Coronary artery (tissue), 2 donors: Measurements from ENCODE around the gene FAM216A.
"Not testable (repeated sequence)": the region's sequence is repeated elsewhere in the genome, so short reads cannot be mapped to it uniquely, and the experiment has no call there.

ENCODE experiments used
- DNase-seq: peaks from one replicate; pipeline ENCODE4 v3.0.0-alpha.2; 2017; ENCODE audit warnings: low spot score
- H3K27ac ChIP-seq, 2 donors: fragments of 200-600 bp; sonication (generic); one replicate each; pipeline ENCODE4 v1.5.1; 2016 to 2019
- H3K4me3 ChIP-seq: fragments of 200-600 bp; sonication (generic); 2 replicates; pipeline ENCODE4 v1.5.1; 2016; ENCODE audit warnings: mild to moderate bottlenecking, moderate library complexity
- CTCF ChIP-seq: fragments of 200-600 bp; sonication (generic); IDR thresholded peaks from one replicate; pipeline ENCODE4 v1.5.1; 2019; ENCODE audit warnings: antibody characterized with exemption

Gene FAM216A

GRCh38 chr12:110468214-110469048 is at the start of gene FAM216A, which contains the start of gene GPN3:
TSS of gene FAM216A (plus strand) at chr12:110468845. CDS start at chr12:110468876, 31 bp downstream.
TSS of gene GPN3 (minus strand) at chr12:110468257. CDS start at chr12:110468203, 54 bp downstream.
- no peak for TF ChIP-seq CTCF
- Histone ChIP-seq H3K4me3 (peak within 1 kb of the TSS; percentile 82), H3K27ac (peak within 1 kb of the TSS; percentile 95 to 97)
- DNase-seq = peak; percentile 97

- not testable (repeated sequence) for H3K4me3 ChIP-seq, DNase-seq, H3K27ac ChIP-seq
These were observed 48.0 kb upstream of the FAM216A start for GRCh38 chr12:110420644-110421043.

- no peak for TF ChIP-seq CTCF
- H3K4me3 ChIP-seq = no peak overlapping the region
- H3K27ac ChIP-seq = no peak overlapping the region
- DNase-seq = no peak
These were observed 47.4 kb upstream of the FAM216A start for GRCh38 chr12:110421159-110421661.

- no peak overlapping the region for H3K27ac ChIP-seq
- no peak for TF ChIP-seq CTCF
- no peak overlapping the region for H3K4me3 ChIP-seq
- DNase-seq = no peak
These were observed 46.9 kb upstream of the FAM216A start for GRCh38 chr12:110421701-110422100.

GRCh38 chr12:110424237-110424636 is 44.4 kb upstream of the FAM216A start:
- H3K27ac ChIP-seq = no peak overlapping the region
- no peak for TF ChIP-seq CTCF
- H3K4me3 ChIP-seq = no peak overlapping the region
- no peak for DNase-seq

GRCh38 chr12:110426406-110426805 is 42.2 kb upstream of the FAM216A start:
- no peak for TF ChIP-seq CTCF
- H3K4me3 ChIP-seq = no peak overlapping the region
- DNase-seq = no peak
- H3K27ac ChIP-seq = no peak overlapping the region

GRCh38 chr12:110429676-110430075 is 39.0 kb upstream of the FAM216A start:
- not testable (repeated sequence) for H3K4me3 ChIP-seq, H3K27ac ChIP-seq, DNase-seq

- no peak for DNase-seq
These were observed 36.6 kb upstream of the FAM216A start for GRCh38 chr12:110431957-110432587.

More at GRCh38 chr12:110431957-110432587, 36.6 kb upstream of the FAM216A start:
- TF ChIP-seq CTCF = no peak
- Histone ChIP-seq H3K27ac (peak overlapping the region in 1 of 2 donors; percentile 23), H3K4me3 (peak overlapping the region; percentile 61)
